ENCODE measurements around the gene ARPC5L.
"Not testable (repeated sequence)": the region's sequence is repeated elsewhere in the genome, so short reads cannot be mapped to it uniquely, and the experiment has no call there.

ARPC5L gene

GRCh38 chr9:124841075-124841821 lies 20.7 kb upstream of the ARPC5L start:
- no peak for DNase-seq (ENCODE audit: low read depth, low spot score)

DNA sequence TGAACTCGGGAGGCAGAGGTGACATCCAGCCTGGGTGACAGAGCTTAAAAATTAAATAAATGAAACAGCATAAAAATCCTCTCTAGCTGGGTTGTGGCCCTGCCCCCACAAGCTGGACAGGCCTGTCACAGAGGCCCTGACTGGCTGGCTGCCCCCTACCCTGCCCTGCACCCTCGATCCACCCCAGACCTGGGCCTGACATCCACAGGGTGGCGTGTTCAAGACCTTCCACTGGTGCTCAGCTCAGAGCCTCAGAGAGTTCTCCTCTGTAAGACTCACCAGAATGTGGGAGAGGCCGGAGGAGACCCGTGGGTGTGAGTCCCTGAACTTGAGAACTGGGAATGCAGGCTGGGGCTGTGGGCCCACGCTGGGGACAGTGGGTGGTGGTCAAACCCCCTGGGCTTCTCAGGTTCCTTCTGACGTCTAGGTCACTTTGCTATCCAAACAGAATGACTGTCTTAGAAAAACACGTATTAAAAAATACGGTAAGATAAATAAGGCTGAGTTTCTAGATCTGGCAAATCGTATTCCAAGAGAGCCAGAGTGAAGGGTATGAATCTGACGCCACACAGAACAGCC lies 18.4 kb upstream of the ARPC5L start:
- no peak for DNase-seq (ENCODE audit: low read depth, low spot score)

- DNase-seq (ENCODE audit: low read depth, low spot score), result no peak
These were observed 17.6 kb upstream of the ARPC5L start for GRCh38 chr9:124844291-124844690.

DNA sequence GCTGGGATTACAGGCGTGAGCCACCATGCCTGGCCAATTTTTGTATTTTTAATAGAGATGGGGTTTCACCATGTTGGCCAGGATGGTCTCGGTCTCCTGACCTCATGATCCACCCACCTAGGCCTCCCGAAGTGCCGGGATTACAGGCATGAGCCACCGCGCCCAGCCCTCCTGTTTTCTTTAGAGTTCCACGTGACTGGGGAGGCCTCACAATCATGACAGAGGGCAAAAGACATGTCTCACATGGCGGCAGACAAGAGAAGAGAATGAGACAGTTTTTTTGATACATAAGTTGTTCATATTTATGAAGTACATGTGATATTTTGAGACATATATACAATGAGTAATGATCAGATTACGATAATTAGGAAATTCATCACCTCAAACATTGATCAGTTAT lies 15.5 kb upstream of the ARPC5L start:
- not testable (repeated sequence) for DNase-seq (ENCODE audit: low read depth, low spot score)

- DNase-seq (ENCODE audit: low read depth, low spot score), result no peak
These were observed 15.0 kb upstream of the ARPC5L start for GRCh38 chr9:124846969-124847368.

DNA sequence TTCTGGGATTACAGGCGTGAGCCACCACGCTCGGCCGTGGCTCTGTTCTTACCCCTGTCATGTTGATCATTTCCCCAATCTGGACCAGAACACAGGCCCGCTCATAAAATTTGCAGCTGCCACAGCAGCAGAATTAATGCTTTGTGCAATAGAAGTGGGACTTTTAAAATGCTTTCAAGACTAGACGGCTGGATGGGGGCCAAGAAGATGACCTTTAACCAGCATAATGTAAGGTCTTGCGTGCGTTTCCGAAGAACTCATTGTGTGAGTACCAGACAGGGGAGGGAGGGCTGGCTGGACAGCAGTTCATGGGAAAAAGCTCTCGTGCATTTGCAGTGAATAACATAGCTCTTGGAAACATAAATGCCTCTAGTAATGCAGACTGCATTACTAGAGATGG lies 12.1 kb upstream of the ARPC5L start:
- peak; percentile 77 for DNase-seq (ENCODE audit: low read depth, low spot score)

DNA sequence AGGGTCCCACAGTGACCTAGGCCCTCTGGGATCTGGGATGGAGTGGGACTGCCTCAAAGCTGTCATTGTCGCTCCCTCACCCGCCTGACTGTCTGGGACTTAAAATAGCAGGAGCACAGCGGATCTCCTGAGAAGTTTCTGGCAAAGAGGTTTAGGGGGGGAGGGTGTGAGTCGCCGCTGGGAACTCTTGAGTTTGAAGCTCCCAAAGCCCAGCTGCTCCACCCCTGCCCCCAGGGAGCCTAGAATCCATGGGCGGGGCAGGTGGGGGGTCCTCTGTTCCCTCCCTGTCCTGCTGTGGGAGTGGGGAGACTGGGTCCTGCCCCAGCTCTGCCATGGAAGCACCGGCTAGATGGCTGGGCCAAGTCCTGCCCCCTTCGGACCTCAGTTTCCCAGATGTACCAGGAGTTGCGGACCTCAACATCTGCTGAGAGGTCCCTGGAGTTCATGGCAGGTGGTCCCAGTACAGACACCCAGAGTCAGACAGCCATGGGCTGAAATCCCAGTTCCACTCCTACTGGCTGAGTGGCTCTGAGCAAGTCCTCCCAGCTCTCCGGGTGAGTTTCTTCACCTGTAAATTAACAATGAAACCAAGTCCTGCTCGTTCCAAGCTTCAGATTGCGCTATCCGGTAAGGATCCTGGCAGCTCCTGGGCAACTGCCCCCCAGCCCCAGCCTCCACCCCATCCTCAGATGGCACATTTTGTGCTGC lies 9.7 kb upstream of the ARPC5L start:
- DNase-seq (ENCODE audit: low read depth, low spot score), result no peak

DNA sequence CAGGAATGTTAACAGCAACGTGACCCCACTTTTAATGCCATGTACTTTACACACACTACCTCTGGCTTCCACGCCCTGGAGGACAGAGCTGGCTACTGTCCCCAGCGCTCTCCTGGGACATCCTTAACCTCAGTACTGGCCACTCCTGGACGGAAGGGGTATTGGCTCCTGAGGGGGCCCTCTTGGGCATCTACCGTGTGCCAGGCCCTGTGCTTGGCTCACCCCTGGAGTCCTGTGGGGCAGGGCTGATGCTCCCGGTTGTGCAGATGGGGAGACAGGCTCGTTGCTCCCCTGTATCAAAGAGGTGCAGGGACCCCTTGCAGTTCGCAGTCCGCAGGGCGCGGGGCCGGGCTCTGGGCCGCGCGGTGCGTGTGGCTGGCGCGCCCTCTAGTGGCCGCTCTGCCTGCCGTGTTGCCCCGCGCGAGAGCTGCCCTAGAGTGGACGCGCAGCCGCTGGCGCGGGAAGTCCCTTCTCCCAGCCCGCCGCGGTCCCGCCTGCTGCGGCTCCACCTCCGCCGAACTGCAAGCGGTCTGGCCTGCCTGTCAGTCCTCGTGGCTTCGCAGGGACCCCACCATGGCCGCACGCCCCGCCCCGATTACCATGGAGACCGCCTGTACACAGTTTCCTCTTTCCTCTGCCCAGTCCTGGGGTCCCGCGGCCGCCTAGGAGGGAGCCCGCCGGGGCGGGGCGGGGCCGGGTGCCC lies 8.9 kb upstream of the ARPC5L start, which contains the start of gene WDR38:
Gene WDR38 (plus strand): TSS at position 632 of the 703 bp plus-strand sequence. CDS start 72 bp downstream, outside the sequence.
- peak; percentile 89 for DNase-seq (ENCODE audit: low read depth, low spot score)

DNA sequence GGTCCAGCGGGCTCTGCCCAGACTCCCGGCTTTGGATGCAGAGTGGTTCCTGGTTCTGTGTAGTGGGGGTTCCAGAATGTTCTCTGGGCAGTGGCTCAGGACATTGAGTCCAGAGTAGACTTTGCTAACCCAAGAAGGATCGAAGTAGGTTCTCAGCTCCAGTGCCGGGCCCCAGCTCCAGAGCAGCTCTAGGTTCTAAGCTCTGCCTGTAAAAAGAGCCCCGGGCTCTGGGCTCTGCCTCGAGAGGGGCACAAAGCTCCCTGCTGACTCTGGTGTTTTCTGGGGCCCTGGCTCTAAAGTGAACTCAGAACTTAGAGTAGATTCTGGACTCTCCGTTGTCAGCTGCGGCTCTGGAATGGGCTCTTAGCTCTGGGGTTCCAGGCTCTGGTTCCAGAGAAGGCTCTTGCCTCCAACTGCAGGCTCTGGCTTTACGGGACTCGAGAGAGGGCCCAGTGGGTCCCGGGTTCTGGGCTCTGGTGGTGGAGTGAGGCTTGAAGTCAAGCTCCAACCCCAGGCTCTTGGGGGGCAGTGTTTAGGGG lies 8.3 kb upstream of the ARPC5L start:
- DNase-seq (ENCODE audit: low read depth, low spot score), result no peak

DNA sequence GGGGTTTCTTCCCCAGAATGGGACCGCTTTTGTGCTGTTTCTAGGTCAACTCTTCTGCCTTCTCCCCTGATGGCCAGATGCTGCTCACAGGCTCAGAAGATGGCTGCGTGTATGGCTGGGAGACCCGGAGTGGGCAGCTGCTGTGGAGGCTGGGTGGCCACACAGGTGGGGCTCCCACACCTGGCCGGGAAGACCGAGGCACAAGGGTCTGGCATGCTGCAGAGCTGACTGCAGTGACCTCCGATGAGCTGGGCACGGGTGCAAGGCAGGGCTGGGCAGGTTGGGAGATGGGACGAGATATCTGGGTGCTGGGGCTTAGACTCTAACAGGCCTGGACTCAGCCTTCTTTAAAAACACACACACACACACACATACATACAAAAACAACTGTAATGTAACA lies 7.8 kb upstream of the ARPC5L start:
- no peak for DNase-seq (ENCODE audit: low read depth, low spot score)

DNA sequence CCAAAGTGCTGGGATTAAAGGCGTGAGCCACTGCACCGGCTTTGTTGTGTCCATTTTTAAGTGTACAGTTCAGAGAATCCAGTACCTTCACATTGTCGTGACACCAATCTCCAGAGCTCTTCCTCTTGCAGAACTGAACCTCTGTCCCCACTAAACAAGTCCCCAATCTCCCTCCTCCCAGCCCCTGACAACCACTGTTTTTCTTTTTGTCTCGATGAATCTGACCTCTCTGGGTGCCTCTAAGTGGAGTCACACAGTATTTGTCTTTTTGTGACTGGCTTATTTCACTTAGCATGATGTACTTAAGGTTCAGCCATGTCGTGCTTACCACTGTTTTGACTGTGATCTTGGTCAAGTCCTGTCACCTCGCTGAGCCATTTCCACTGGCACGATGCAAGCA lies 7.1 kb upstream of the ARPC5L start:
- DNase-seq (ENCODE audit: low read depth, low spot score), result no peak

- no peak for DNase-seq (ENCODE audit: low read depth, low spot score)
These were observed 6.4 kb upstream of the ARPC5L start for GRCh38 chr9:124855566-124855943.

- DNase-seq (ENCODE audit: low read depth, low spot score), result peak; percentile 50
These were observed 5.8 kb upstream of the ARPC5L start for GRCh38 chr9:124855944-124856765.

- DNase-seq (ENCODE audit: low read depth, low spot score), result no peak
These were observed 4.3 kb upstream of the ARPC5L start for GRCh38 chr9:124857533-124858162.

DNA sequence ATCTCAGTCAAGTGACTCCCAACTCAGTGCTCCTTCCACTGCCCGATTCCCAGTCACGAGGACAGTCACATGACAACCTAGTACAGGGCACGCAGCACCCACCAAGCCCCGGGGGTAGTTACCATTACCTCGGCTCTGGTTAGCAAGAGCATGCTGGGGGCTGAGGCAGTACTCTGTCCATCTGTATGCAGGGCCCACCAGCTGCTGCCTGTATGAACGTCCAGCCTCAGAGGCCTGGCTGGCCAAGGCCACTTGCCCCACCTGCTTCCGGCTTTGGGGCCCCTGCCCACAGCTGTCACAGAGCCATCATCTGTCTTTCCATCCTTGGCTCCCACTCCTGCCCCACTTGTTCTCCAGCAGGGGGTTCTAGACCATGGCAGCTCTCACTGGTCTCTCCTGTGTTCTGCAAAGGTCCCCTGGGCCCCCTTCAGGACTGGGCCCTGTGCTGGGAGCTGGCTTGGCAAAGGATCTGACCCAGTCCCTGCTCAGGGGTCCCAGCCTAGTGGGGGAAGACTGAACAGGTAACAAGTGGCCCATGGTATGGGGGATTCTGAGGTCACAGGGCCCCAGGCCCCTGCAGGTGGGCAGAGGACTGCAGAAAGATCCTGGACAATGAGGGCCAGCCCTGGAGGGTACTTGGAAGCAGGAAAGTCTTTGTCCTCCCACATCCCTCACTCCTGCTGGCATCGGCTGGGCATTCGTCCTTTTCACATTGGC lies 3.4 kb upstream of the ARPC5L start:
- DNase-seq (ENCODE audit: low read depth, low spot score), result no peak

DNA sequence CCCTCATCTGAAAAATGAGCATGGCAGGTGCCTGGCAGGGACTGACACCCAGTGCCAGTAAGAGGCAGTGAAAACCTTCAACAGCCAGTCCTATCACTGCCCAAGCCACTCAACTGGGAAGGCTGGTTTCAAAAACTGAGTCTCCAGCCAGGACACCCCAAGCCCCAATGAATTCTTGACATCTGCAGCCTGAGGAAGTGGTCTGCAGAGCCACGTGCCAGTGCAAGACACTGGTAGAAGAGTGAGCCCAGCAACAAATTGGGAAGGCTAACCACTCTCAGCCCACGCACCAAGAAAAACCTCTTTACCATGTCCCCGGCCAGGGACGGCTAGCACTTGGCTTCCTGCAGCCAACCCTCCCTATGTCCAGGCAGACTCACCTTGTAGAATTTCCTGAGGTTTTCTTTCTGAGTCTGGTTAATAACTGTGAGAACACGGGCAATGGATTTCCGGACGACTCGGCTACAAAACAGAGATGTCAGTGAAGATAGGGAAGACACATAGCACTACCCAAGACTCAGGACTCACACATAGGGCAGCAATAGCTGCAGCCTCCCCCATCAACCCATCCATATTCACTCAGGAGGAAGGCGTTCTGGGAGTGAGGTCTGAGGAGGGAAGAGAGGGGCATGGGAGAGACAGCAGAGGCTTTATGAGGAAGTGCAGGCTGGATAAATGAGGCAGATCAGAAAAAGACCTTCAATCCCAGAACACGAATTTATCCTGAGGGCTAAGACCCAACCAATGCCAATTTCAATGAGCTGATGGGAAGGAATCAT lies 1.9 kb upstream of the ARPC5L start:
- no peak for DNase-seq (ENCODE audit: low read depth, low spot score)

- DNase-seq (ENCODE audit: low read depth, low spot score), result no peak
These were observed 1.2 kb upstream of the ARPC5L start for GRCh38 chr9:124860582-124861341.

DNA sequence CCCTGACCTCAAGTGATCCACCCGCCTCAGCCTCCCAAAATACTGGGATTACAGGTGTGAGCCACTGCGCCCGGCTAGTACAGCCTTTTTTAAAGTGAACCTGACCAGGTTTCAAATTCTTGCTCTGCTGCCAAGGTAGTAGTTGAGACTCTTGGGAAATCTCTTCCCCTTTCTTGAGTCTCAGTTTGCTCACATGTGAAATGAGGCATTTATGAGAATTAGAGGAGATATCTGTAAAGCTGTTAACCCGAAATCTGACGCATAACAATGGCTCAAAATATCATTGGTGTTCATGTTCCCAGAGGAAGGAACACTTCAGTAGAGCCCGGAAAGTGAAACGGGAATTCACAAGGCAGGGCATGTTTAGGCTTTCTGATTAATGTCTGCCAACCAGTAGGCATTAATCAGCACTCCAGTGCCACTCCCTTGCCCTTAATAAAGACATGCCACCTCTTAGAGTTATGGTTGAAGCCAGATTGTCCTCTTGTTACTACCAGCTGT lies 1.5 kb downstream of the ARPC5L start:
- no peak for DNase-seq (ENCODE audit: low read depth, low spot score)
